GM18517 (cell line): ENCODE measurements around the gene KIF26A.
"Not testable (repeated sequence)": the region's sequence is repeated elsewhere in the genome, so short reads cannot be mapped to it uniquely, and the experiment has no call there.

Source experiments
- ATAC-seq: cut with Tn5 transposase; IDR thresholded peaks from one replicate; pipeline ENCODE4 v1.9.1; 2021; ENCODE audit warnings: mild to moderate bottlenecking, moderate library complexity; ENCODE audit not compliant: unreplicated experiment

Gene KIF26A

DNA sequence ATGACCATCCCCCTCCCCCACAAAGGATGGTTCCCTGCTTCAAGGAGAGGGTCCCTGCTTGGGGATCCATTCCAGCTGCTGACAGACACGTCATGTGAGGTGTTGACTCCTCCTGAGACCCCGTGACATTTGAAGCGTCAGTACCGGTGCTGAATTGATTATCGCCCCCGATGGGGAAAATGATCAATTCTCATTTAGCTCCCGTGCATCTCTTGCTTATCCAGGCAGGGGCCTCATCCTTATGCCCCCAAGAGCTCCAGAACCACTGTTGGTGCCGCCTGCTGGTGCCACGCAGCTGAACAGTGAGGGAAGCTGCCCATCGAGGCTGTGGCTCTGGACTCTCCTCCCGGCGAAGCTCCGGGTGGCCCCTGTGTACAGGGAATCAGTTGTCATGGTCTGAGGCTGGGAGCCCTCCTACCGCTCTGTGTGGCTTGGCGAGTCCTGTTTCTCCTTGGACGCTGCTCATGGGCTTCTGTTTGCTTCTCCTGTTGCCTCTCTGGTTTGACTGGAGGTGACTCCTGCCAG, 4.6 kb downstream of the KIF26A start:
- no peak for ATAC-seq

DNA sequence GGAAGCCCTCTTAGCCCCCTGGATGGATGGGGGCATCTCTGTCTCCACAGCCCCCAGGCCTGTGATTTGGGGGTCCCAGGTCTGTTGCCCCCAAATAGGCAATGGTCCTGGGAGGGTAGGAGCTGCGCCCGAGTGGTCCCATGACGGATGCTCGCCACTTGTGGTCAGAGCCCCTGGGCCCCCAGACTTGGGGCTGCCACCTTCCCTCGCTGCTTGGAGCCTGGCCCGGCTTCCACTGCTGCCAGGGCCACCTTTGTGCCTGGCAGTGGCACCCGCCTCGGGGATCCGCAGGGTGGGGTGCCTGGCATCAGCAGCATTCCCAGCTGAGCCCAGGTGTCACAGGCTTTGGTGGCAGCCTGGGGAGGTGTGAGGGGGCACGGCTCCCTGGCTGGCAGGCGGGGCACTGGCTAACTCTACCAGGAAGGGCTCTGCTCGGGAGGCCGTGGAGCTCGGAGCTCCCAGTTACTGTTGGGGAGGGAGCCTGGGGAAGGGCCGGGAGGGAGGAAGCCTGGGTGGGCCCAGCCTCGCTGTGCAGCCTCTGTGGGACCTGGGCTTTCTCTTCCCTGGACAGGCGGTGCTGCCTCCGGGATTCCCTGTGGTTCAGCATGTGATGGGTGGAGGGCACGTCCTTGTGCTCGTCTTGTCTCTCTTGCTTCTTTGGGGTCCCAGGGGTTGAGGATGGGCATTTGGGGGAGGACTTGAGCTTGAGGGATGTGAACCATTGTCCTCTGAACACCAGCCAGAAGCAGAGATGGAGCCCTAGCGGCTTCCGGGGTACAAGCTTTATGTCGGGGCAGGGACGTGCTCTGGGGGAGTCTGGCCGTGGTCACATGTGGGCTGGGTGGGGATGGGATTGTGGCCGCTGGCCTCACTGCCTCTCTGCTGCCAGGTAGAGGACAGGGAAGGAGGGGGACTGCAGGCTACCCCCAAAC, 5.4 kb downstream of the KIF26A start:
- ATAC-seq, result no peak

DNA sequence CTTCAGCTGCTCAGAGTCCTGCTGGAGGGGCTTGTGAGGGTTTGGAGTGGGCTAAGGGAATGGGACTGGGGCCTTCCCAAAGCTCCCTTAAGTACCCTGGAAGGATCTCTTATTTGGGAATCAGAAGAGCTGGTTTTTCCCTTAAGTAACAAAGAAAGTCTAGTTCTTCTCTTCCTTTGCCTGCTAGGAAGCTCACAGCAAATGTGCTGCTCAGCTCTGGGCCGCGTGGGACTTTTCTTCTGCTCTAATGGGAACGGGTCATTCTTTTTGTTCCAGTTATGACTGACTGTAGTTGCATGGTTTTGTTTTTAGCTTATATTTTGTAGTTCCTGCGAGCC, 6.0 kb downstream of the KIF26A start:
- no peak for ATAC-seq

DNA sequence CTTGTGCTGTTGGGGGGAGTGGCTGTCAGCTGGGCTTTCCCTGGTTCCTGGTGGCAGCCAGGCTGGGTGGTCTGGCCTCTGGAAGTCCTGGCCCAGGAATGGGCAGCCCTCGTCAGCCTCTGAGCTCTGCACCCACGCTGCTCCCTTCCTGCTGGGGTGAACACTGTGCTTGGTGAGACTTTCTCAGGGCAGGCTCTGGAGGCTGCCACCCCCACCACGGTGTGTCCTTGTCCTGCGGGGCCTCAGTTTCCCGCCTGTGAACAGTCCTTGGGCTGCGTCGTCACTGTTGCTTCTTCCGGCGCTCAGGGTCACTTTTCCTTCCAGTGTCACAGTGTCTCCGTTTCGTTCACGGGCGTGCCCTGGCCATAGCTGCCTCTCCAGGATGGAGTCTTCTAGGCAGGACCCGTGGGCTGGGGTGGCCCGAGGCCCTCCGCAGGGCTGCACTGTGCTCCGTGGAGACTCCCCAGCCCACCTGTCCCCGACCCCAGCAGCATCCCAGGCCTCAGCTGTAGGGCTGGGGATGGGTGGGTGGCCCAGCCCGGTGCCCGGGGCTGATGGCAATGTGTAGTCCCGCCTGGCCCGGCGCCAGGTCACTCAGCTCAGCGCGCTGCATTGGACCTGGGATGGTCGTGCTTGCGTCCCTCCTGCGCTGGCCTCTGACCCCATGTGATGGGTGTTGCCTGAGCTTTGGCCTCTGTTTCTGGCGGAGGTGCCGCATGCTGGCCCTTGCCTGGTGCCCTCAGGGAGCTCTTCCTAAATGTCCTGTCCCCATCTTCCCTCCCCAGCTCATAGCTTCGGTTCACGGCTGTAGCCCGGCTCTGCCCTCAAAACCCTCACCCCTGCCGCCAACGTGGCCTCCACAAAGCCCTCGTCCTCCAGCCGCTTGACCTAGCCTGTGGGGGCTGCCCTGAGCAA, 6.8 kb downstream of the KIF26A start:
- no peak for ATAC-seq

DNA sequence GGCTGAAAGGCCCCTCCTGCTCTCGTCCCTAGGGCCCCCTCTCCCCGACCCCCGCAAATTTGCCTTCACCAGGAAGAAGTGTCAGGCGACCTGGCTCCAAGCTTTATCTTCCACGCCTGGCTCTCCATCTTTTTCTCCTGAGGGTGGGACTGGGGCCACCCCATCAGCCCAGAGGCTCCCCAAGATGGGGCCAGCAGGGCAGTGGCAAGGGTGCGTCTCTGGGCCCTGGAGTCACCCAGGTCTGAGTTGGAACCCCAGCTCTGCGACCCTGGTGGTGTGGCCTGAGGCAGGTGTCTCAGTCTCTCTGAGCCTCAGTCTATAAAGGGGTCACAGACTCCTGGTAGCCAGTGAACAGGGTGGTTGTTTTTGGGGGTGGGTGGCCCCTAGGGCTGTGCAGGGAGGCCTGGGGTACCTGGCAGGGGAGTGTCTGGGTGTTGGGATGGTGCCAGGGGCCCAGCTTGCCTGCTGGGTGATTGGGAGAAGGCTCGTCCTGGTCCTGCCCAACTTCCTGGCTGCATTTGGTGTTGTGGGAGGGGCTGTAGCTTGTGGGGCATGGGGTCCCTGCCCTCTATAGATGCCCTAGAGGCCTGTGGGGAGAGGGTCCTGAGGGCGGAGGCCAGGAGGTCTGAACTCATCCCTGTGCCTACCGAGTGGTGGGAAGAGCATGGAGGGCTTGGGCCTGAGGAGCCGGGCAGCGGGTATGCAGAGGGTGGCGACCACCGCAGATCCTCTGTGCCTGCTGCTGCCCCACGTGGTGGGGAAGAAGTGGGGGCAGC, 7.6 kb downstream of the KIF26A start:
- no peak for ATAC-seq

DNA sequence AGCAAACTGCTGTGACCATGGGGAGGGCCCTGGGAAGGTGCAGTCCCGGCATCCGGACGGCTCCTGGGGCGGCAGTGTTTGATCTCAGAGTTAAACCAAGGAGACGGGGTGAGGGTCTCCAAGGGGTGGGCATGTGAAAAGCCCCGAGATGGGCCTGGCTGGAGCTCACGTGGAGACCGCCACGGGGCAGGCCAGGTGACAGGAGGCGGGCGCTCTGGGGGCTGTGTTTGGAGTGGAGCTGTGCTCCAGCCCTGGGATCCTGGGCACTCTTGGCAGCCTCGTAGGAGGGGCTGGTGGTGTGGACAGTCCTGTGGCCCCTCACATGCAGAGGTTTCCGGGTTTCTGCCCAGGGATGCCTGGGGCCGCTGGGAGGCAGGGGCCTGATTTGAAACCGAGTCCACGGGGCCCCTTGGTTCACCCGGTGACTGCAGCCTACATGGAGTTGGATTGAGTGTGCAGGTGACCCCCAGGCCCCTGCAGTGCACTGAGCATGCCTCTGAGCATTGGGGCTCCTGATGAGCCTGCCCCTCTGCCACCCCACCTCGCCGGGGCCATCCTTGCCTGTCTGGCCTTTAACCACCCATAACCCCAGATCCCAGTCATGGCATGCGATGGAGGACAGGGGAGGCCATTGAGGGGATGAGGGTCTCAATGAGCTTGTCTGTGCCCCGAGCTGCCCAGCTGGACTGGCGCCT, 8.4 kb downstream of the KIF26A start:
- no peak for ATAC-seq

DNA sequence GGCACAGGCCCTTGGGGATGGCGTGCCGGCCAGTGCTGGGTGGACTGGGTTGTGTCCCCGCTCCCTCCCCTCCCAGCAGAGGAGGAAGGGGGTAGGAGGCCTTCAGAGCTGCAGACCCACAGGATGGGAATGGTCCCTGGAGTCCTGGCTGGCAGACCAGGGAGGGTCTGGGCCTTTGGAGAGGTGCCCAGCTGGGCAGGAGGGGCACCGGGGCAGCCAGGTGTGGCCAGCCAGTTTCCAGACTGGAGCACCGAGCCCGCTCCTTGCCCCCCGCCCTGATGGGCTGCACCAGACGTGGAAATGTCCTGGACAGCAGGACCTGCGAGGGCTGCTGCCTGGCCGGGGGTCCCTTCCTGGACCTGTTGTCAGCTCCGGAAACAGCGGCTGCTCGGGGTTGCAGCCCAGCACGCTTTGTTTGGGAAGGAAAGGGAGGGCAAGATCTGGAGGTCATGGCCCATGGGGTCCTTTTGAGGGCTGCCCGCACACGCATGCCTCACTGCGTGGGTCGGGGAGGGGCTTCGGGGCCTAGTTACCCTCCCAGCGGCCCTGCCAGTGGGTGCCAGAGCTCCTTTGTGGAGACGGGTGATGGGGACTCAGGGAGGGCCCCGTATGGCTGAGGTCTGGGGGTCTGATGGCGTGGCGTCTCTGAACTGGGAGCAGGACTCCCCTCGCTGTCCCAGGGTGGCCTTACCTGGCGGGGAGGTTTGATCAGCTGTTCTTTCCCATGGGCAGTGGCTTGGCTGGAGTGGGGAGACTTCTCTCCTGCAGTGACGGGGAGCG, 9.1 kb downstream of the KIF26A start:
- no peak for ATAC-seq

DNA sequence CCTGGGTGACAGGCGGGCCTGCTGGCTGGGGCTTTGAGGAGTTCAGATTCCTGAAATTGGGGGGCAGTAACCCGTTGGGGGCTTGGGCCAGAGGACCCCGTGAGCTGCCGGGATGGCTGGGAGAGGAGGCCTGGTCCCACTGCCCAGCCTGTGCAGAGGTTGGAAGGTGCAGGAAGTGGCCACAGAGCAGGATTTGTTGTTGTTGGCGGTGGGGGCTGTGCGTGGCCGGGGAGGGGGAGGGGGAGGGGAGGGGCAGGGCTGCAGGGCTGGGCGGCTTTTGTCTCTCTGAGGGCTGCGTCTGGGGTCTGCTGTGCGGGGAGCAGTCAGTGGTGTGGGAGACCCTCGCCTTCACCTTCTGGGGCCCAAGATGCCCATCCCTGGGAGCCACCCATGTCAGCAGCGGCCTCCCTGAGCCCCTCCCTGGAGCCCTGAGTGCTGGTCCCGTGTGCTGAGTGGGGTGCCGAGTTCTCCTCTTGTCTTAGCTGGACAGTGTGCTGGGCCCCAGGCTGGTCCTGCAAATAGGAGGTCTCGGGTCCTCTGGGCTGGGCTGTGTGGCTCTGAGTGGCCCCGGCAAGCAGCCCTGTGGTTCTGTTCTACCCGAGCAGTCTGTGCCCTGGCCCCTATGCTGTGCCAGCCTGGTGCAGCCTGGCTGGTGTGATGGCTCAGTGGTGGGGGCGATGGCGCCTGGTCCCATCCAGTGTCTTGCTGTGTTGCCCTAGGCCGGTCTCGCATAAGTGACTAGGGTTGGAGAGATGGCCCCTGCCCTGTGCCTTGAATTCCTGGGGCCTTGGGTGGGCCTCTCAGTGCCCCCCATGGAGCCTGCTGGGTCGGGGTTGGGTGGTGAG, 10.3 kb downstream of the KIF26A start:
- ATAC-seq, result no peak

DNA sequence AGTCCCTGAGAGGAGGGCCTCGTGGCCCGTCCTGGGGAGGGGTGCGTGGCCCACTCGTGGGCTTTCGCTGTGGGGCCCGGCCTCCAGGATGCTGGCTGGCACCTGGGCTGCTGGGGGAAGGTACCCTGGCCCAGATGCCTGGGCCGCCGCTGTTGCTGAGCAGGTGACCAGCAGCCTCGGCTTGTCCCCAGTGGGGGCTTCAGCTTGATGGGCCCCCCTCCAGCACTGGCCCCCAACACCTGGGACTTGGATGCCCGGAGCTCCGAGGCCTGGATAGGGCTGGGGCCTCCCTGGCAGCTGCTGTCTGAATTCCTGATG, 10.8 kb downstream of the KIF26A start:
- ATAC-seq, result no peak

DNA sequence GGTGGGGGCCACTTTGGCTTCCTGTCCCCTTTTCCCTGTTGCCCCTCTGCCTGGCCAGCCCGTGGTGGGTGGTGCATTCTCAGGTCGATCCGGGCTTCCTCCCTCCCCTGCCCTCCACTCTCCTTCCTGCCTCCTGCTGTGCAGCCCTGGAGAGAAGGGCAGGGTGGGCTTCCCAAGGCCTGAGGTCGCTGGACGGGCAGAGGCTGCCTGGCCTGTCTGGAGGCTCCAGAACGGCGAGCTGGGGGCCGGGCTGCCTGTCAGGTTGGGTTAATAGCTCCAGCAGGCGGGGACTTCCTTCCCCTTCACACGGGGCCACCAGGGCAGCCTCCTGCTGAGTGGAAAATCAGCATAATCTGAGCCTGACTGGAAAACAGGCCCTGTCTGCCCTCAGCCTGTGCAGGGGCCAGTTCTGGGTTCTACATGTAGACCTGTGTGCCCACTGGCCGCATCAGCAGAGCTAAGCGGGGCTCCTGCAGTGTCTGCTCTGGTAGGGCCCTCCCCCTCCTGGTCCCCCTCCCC, 11.3 kb downstream of the KIF26A start:
- no peak for ATAC-seq

DNA sequence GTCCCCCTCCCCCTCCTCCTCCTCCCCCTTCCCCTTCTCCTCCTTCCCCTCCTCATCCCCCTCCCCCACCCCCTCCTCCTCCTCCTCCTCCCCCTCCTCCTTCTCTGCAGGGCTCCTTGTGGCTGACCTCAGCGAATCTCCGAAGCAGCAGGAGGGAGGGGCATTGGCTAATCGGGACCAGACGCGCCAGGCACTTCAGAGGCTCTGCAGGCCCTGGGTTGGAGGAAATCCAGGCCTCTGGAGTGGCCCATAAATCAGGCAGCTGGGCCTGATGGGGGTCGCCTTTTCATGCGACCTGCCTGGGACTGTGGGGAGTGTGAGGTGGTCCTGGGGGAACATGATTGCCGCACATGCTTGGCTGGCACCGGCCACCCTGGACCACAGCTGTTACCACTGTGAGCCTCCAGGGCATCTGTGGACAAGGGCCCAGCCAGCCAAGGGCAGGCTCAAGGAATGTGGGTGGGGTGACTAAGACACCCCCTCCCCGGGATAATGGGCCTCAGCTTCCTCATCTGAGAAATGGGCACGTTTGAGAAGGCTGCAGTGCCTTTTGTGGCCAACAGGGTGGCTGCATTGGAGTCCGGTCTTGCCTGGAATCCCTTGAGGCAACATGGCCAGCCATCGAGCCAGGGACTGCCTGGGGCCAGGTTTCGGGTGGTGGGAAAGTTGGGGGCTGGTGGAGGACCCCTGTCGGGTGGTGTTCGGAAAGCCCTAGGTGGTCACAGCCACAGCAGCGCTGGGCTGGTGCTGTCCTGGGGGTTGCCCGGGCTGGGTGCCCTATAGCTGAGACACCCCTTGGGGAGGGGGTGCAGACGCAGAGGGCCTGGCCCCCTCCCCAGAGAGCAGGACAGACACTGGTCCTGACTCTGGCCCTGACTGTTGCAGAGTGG, 12.0 kb downstream of the KIF26A start:
- ATAC-seq, result no peak

DNA sequence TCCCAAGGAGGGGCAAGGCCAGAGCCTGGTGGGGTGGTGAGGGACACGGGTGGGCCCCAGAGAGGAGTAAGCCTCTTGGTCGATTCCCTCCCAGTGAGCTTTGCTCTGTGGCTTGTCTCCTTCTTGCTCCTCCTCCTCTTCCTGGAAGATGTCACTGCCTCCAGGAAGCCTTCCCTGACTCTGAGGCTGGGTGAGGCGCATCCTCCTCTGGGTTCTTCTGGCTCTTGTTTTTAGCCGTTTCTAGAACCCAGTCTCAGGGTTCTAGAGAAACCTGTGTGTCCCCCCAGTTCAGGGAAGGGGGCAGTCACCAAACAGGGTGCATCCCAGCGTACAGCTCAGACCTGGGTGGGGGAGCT, 12.6 kb downstream of the KIF26A start:
- ATAC-seq, result no peak

DNA sequence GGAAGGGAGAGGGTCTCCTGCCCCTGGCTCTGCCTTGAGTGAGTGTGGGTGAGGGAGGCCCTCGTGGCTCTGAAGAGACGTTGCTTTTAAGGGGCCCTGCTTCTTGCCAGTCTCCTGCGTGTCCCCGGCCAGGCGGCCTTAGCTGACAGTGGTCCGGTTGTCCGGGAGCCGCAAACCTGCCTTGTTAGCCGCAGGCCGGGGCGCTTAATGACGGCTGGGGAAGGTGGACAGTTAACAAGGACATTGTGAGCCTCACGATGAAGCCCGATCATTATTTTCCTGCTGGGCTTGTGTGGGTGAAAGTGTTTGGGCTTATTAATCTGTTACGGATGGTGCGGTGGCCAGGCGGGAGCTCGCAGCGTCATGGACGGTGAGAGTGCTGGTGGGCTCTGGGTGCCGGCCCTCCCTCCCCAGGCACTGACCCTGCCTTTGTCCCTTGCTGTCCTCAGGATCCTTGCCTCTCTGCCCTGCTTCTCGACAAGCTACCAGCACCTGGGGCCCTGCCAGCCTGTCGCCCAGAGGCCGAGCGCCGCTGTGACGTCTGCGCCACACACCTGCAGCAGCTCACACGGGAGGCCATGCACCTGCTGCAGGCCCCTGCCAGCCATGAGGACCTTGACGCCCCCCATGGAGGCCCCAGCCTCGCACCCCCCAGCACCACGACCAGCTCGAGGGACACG, 13.3 kb downstream of the KIF26A start:
- no peak for ATAC-seq

DNA sequence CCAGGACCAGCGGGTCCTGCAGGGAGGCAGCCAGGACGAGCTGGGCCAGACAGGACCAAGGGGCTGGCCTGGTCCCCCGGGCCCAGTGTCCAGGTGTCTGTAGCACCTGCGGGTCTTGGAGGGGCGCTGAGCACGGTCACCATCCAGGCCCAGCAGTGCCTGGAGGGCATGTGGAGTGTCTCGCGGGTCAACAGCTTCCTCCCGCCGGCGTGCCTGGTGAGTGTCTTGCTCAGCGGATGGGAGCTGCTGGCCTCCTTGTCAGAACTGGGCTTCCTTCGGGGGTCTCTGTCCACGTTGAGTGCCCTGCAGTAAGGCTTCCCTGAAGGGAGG, 13.8 kb downstream of the KIF26A start:
- no peak for ATAC-seq

DNA sequence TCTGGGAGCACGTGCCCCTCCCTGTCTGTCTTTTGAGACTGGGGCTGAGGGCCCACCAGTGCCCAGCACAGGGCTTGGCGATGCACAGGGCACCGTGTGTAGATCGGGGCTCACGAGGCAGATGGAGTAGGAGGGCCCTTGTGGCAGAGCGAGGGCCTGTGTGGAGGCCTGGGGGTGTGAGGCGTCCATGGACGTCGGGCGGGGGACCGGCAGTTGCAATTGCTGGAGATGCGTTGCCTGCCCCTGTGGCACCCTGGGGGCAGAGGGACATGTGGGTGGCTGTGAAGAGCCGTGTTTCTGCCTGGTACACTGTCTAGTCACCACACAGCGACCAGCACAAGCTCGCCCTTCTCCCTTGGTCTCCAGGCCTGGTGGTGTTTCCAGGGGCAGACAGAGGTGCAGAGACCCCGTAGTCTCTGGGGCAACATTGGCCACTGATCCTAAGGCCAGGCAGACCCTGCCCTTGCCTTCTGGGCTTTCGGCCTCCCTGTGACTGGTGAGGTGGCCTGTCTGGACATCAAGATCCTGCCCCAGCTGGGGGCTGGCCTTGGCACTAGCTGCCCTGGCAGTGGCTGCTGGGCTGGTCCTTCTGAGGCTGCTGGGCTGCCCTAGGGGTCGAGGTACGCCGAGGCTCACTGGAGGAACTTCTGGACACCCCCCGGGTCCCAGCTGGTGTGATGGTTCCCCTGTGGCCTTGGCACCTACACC, 14.5 kb downstream of the KIF26A start:
- ATAC-seq, result no peak

DNA sequence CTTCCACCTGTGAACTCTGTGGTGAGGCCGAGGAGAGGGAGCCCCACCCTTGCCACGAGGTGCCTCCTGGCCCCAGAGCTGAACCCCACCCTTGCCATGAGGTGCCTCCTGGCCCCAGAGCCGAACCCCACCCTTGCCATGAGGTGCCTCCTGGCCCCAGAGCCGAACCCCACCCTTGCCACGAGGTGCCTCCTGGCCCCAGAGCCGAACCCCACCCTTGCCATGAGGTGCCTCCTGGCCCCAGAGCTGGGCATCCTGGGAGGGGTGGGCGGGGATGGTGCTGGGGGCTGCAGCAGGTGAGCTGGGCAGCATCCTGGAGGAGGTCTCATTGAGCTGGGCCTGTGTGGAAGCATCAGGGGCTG, 15.0 kb downstream of the KIF26A start:
- ATAC-seq, result not testable (repeated sequence)

DNA sequence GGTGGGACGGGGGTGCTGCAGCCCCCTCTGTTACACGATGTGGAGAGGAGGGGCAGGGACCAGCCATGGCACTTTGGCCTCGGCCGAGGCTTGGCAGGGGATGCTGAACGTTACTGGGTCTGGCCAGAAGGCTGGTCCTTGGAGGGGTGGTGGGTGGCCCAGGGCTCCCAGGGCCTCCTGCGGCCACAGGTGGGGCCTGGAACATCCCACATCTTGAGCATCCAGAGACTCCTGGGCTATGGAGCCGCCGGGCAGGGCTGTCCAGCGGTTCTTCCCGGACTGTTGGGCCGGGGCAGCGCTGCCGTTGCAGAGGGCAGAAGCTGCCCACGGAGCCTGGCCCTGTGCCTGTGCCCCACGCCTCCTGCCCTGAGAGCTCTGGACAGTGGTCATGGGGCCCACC, 15.9 kb downstream of the KIF26A start:
- no peak for ATAC-seq
